ENCODE data around the gene ZMYM2.

Gene ZMYM2

GRCh38 chr13:20069956-20070355 is 111.4 kb downstream of the ZMYM2 start:
- Histone ChIP-seq H3K4me1 (ENCODE audit: control insufficient read depth, insufficient read depth, low read length, unreplicated experiment) (no peaks in the 10 kb centered on the region), H2AFZ (ENCODE audit: low read length, unreplicated experiment) (no peak overlapping the region), H3K27ac (ENCODE audit: low read depth, low read length) (no peak overlapping the region), H3K27me3 (ENCODE audit: insufficient read depth, low read length) (no peaks in the 10 kb centered on the region), H3K4me3 (ENCODE audit: low read depth, low read length) (no peak overlapping the region), H3K79me2 (ENCODE audit: control insufficient read depth, insufficient read depth, low read length, unreplicated experiment) (no peaks in the 10 kb centered on the region), H3K36me3 (ENCODE audit: insufficient read depth, low read length) (peaks cover 17% of the 10 kb centered on the region)

- Histone ChIP-seq H2AFZ (ENCODE audit: low read length, unreplicated experiment) (no peak overlapping the region), H3K27me3 (ENCODE audit: insufficient read depth, low read length) (no peaks in the 10 kb centered on the region), H3K27ac (ENCODE audit: low read depth, low read length) (no peak overlapping the region), H3K4me1 (ENCODE audit: control insufficient read depth, insufficient read depth, low read length, unreplicated experiment) (no peaks in the 10 kb centered on the region), H3K4me3 (ENCODE audit: low read depth, low read length) (no peak overlapping the region), H3K79me2 (ENCODE audit: control insufficient read depth, insufficient read depth, low read length, unreplicated experiment) (no peaks in the 10 kb centered on the region), H3K36me3 (ENCODE audit: insufficient read depth, low read length) (peaks cover 9% of the 10 kb centered on the region; the same call in 1 of the 2 replicates)
Observed at GRCh38 chr13:20073775-20074174, 115.2 kb downstream of the ZMYM2 start.

GRCh38 chr13:20074966-20075365 is 116.4 kb downstream of the ZMYM2 start:
- H3K27ac ChIP-seq (ENCODE audit: low read depth, low read length), result no peak overlapping the region
- H3K27me3 ChIP-seq (ENCODE audit: insufficient read depth, low read length), result no peaks in the 10 kb centered on the region
- no peak overlapping the region for H3K4me3 ChIP-seq (ENCODE audit: low read depth, low read length)
- H2AFZ ChIP-seq (ENCODE audit: low read length, unreplicated experiment), result no peak overlapping the region
- no peaks in the 10 kb centered on the region for H3K4me1 ChIP-seq (ENCODE audit: control insufficient read depth, insufficient read depth, low read length, unreplicated experiment)
- no peaks in the 10 kb centered on the region for H3K79me2 ChIP-seq (ENCODE audit: control insufficient read depth, insufficient read depth, low read length, unreplicated experiment)
- peaks cover 9% of the 10 kb centered on the region; the same call in 1 of the 2 replicates for H3K36me3 ChIP-seq (ENCODE audit: insufficient read depth, low read length)

GRCh38 chr13:20077086-20077485 is 118.6 kb downstream of the ZMYM2 start:
- Histone ChIP-seq H3K36me3 (ENCODE audit: insufficient read depth, low read length) (peaks cover 12% of the 10 kb centered on the region; the same call in 1 of the 2 replicates), H3K27me3 (ENCODE audit: insufficient read depth, low read length) (no peaks in the 10 kb centered on the region), H3K4me1 (ENCODE audit: control insufficient read depth, insufficient read depth, low read length, unreplicated experiment) (no peaks in the 10 kb centered on the region), H3K27ac (ENCODE audit: low read depth, low read length) (no peak overlapping the region), H3K79me2 (ENCODE audit: control insufficient read depth, insufficient read depth, low read length, unreplicated experiment) (no peaks in the 10 kb centered on the region), H2AFZ (ENCODE audit: low read length, unreplicated experiment) (no peak overlapping the region), H3K4me3 (ENCODE audit: low read depth, low read length) (no peak overlapping the region)

GRCh38 chr13:20080377-20081164 is 122.0 kb downstream of the ZMYM2 start:
- Histone ChIP-seq H3K36me3 (ENCODE audit: insufficient read depth, low read length) (peaks cover 7% of the 10 kb centered on the region; the same call in 1 of the 2 replicates), H2AFZ (ENCODE audit: low read length, unreplicated experiment) (no peak overlapping the region), H3K27ac (ENCODE audit: low read depth, low read length) (no peak overlapping the region), H3K4me1 (ENCODE audit: control insufficient read depth, insufficient read depth, low read length, unreplicated experiment) (no peaks in the 10 kb centered on the region), H3K4me3 (ENCODE audit: low read depth, low read length) (no peak overlapping the region), H3K79me2 (ENCODE audit: control insufficient read depth, insufficient read depth, low read length, unreplicated experiment) (no peaks in the 10 kb centered on the region), H3K27me3 (ENCODE audit: insufficient read depth, low read length) (no peaks in the 10 kb centered on the region)

GRCh38 chr13:20090349-20090748 is 131.8 kb downstream of the ZMYM2 start:
- Histone ChIP-seq H2AFZ (ENCODE audit: low read length, unreplicated experiment) (no peak overlapping the region), H3K4me3 (ENCODE audit: low read depth, low read length) (no peak overlapping the region), H3K79me2 (ENCODE audit: control insufficient read depth, insufficient read depth, low read length, unreplicated experiment) (no peaks in the 10 kb centered on the region), H3K27me3 (ENCODE audit: insufficient read depth, low read length) (no peaks in the 10 kb centered on the region), H3K4me1 (ENCODE audit: control insufficient read depth, insufficient read depth, low read length, unreplicated experiment) (no peaks in the 10 kb centered on the region), H3K36me3 (ENCODE audit: insufficient read depth, low read length) (0 out of 2 replicates have a peak, but pooled peaks cover 3% of the 10 kb centered on the region), H3K27ac (ENCODE audit: low read depth, low read length) (no peak overlapping the region)

GRCh38 chr13:20093951-20094350 is 135.4 kb downstream of the ZMYM2 start:
- Histone ChIP-seq H3K27ac (ENCODE audit: low read depth, low read length) (no peak overlapping the region), H3K36me3 (ENCODE audit: insufficient read depth, low read length) (no peaks in the 10 kb centered on the region), H3K79me2 (ENCODE audit: control insufficient read depth, insufficient read depth, low read length, unreplicated experiment) (no peaks in the 10 kb centered on the region), H3K4me1 (ENCODE audit: control insufficient read depth, insufficient read depth, low read length, unreplicated experiment) (no peaks in the 10 kb centered on the region), H3K4me3 (ENCODE audit: low read depth, low read length) (no peak overlapping the region), H3K27me3 (ENCODE audit: insufficient read depth, low read length) (no peaks in the 10 kb centered on the region; the same call in 1 of the 2 replicates), H2AFZ (ENCODE audit: low read length, unreplicated experiment) (no peak overlapping the region)

GRCh38 chr13:20099319-20099718 is 140.8 kb downstream of the ZMYM2 start:
- H3K79me2 ChIP-seq (ENCODE audit: control insufficient read depth, insufficient read depth, low read length, unreplicated experiment), result no peaks in the 10 kb centered on the region
- no peak overlapping the region for H2AFZ ChIP-seq (ENCODE audit: low read length, unreplicated experiment)
- H3K27me3 ChIP-seq (ENCODE audit: insufficient read depth, low read length), result peaks cover 22% of the 10 kb centered on the region
- H3K27ac ChIP-seq (ENCODE audit: low read depth, low read length), result no peak overlapping the region
- H3K4me3 ChIP-seq (ENCODE audit: low read depth, low read length), result no peak overlapping the region
- no peaks in the 10 kb centered on the region for H3K4me1 ChIP-seq (ENCODE audit: control insufficient read depth, insufficient read depth, low read length, unreplicated experiment)
- H3K36me3 ChIP-seq (ENCODE audit: insufficient read depth, low read length), result no peaks in the 10 kb centered on the region

- Histone ChIP-seq H3K79me2 (ENCODE audit: control insufficient read depth, insufficient read depth, low read length, unreplicated experiment) (no peaks in the 10 kb centered on the region), H2AFZ (ENCODE audit: low read length, unreplicated experiment) (no peak overlapping the region), H3K27ac (ENCODE audit: low read depth, low read length) (no peak overlapping the region), H3K4me3 (ENCODE audit: low read depth, low read length) (no peak overlapping the region), H3K36me3 (ENCODE audit: insufficient read depth, low read length) (no peaks in the 10 kb centered on the region), H3K4me1 (ENCODE audit: control insufficient read depth, insufficient read depth, low read length, unreplicated experiment) (no peaks in the 10 kb centered on the region), H3K27me3 (ENCODE audit: insufficient read depth, low read length) (peaks cover 27% of the 10 kb centered on the region)
Observed at GRCh38 chr13:20101467-20102316, 143.2 kb downstream of the ZMYM2 start.

- no peak overlapping the region for H2AFZ ChIP-seq (ENCODE audit: low read length, unreplicated experiment)
- no peak overlapping the region for H3K27ac ChIP-seq (ENCODE audit: low read depth, low read length)
- no peaks in the 10 kb centered on the region for H3K79me2 ChIP-seq (ENCODE audit: control insufficient read depth, insufficient read depth, low read length, unreplicated experiment)
- no peaks in the 10 kb centered on the region for H3K4me1 ChIP-seq (ENCODE audit: control insufficient read depth, insufficient read depth, low read length, unreplicated experiment)
- H3K36me3 ChIP-seq (ENCODE audit: insufficient read depth, low read length), result no peaks in the 10 kb centered on the region
- H3K4me3 ChIP-seq (ENCODE audit: low read depth, low read length), result no peak overlapping the region
- peaks cover 27% of the 10 kb centered on the region for H3K27me3 ChIP-seq (ENCODE audit: insufficient read depth, low read length)
Observed at GRCh38 chr13:20102525-20103180, 144.1 kb downstream of the ZMYM2 start.

Data from ACC112 (cell line).